ENCODE measurements around the gene CDC42. TPM values are rescaled to one million over a fixed set of nuclear protein-coding genes. Genes with fewer than 3 reads are reported as not detected.
A peak's percentile ranks its signal among the peaks of the same experiment; 100 is the strongest.

CDC42 gene
- total and polyA plus RNA-seq, 9 of the 15 experiments (the other 6 are each of a cell fraction or from before 2014, with no cell fraction given), result 186 to 398 (median 325) TPM

DNA sequence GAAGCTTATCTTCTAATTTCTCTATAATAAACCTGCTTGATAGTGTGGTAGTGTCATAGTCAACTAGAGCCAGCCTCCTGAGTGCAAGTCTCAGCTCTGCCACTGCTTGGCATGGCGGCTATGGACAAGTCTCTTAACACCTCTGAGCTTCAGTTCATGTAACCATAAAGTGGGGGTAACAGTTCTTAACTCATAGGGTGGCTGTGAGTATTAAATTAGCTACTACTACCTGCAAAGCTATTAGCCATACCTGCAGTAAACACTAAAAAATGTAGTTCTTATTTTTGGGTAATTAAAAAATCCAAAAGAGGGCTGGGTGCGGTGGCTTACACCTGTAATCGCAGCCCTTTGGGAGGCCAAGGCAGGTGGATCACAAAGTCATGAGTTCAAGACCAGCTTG lies 2.2 kb upstream of the CDC42 start:
- no TSS peak for BruUV-seq (replicated peaks)
- H3K27me3 ChIP-seq (ENCODE audit: control insufficient read depth in 2 of 2, insufficient read depth in 2 of 2, low read length in 2 of 2), result no peaks in the 10 kb centered on the region
- DNase-seq (ENCODE audit: extremely low read depth in 1 of 4, low spot score in 3 of 4) (no peak), FAIRE-seq (no peak), ATAC-seq (no peak)
- H3K4me2 ChIP-seq (ENCODE audit: insufficient read depth, low read length), result no peak overlapping the region
- H3K27ac ChIP-seq (ENCODE audit: extremely low read depth, low read depth, low read length), result no peak overlapping the region
- peaks cover 10% of the 10 kb centered on the region; the same call in 2 of the 3 replicates for H3K36me3 ChIP-seq (ENCODE audit: control insufficient read depth, insufficient read depth, low read length)
- WGBS (ENCODE audit: insufficient coverage, low coverage, missing lambda C conversion rate), result 90% methylated on average over 3 of the region's 3 CpGs
- no peak overlapping the region for H3K4me3 ChIP-seq
- no peak overlapping the region for H2AFZ ChIP-seq (ENCODE audit: low read depth, low read length)
- ChIA-PET POLR2A (interaction anchor here (0.8 to 1.4 kb wide), 4 partner anchors 10 to 127 kb away, joined by 3 to 6 read pairs (median 3); no protein-coding TSS in a partner anchor), CTCF (ENCODE audit: low intra/inter-chr PET ratio) (no interaction called here)
- H3K4me1 ChIP-seq (replicated peaks in 1 of 2; ENCODE audit: control insufficient read depth in 2 of 2, insufficient read depth in 2 of 2, low read length in 2 of 2), result peaks cover 28 to 33% of the 10 kb centered on the region in 2 experiments
- TF ChIP-seq, protein P1, sequence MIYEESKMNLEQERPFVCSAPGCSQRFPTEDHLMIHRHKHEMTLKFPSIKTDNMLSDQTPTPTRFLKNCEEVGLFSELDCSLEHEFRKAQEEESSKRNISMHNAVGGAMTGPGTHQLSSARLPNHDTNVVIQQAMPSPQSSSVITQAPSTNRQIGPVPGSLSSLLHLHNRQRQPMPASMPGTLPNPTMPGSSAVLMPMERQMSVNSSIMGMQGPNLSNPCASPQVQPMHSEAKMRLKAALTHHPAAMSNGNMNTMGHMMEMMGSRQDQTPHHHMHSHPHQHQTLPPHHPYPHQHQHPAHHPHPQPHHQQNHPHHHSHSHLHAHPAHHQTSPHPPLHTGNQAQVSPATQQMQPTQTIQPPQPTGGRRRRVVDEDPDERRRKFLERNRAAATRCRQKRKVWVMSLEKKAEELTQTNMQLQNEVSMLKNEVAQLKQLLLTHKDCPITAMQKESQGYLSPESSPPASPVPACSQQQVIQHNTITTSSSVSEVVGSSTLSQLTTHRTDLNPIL (CRISPR knock-in tag; IDR thresholded peaks at IDR 0.05), result no peak
- TF ChIP-seq HMG20A (CRISPR knock-in tag; conservative IDR thresholded peaks at IDR 0.05) (no peak), SMARCC2 (IDR thresholded peaks at IDR 0.05; ENCODE audit: low read depth) (no peak), KDM1A (IDR thresholded peaks at IDR 0.05) (peak in 1 of 2 experiments; percentile 39; a peak in 1 of 4 replicates), ZNF282 (CRISPR knock-in tag; IDR thresholded peaks at IDR 0.05) (no peak), ZSCAN29 (IDR thresholded peaks at IDR 0.05) (no peak), RBM25 (IDR thresholded peaks at IDR 0.05; ENCODE audit: low read depth, low read length, severe bottlenecking) (peak; percentile 52), FOXP1 (CRISPR knock-in tag; IDR thresholded peaks at IDR 0.05) (no peak), DMBX1 (CRISPR knock-in tag; IDR thresholded peaks at IDR 0.05; ENCODE audit: borderline replicate concordance) (no peak), ELF1 (tag; IDR thresholded peaks at IDR 0.05) (no peak)
- TF ChIP-seq, protein P2, sequence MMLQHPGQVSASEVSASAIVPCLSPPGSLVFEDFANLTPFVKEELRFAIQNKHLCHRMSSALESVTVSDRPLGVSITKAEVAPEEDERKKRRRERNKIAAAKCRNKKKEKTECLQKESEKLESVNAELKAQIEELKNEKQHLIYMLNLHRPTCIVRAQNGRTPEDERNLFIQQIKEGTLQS (IDR thresholded peaks at IDR 0.05), result no peak
- TF ChIP-seq, protein P2 (CRISPR knock-in tag; conservative IDR thresholded peaks at IDR 0.05), result no peak
- peaks cover under 1% of the 10 kb centered on the region for H3K9me1 ChIP-seq (ENCODE audit: control insufficient read depth, insufficient read depth, low read length)
- no peak overlapping the region for H3K9ac ChIP-seq (ENCODE audit: insufficient read depth in 1 of 2, low read depth in 2 of 2, low read length in 2 of 2)
- H3K9me3 ChIP-seq (replicated peaks; ENCODE audit: control insufficient read depth, insufficient read depth, low read depth, low read length), result peaks cover 4% of the 10 kb centered on the region; the same call in 1 of the 2 replicates
- intact Hi-C loops (cut with micrococcal nuclease) (no loop called here), in situ Hi-C loops (cut with MboI) (no loop called here)
- peaks cover 14% of the 10 kb centered on the region for H4K20me1 ChIP-seq (replicated peaks; ENCODE audit: control insufficient read depth, insufficient read depth, low read length)
- peaks cover 30% of the 10 kb centered on the region for H3K79me2 ChIP-seq (ENCODE audit: control insufficient read depth, insufficient read depth, low read length)
